Loucy (cell line): ENCODE results near the gene PRSS23.

Experiments used
- H2AFZ ChIP-seq: fragments of 200-600 bp; sonication (generic); 2 replicates; pipeline ENCODE4 v1.6.0; 2016; ENCODE audit warnings: antibody characterized with exemption, mild to moderate bottlenecking, low read length, moderate library complexity
- H3F3A ChIP-seq: fragments of 200-600 bp; 2 replicates; pipeline ENCODE4 v1.6.0; 2016; ENCODE audit warnings: antibody characterized with exemption, low read depth, mild to moderate bottlenecking
- H3K27me3 ChIP-seq: fragments of 200-600 bp; sonication (generic); 2 replicates; pipeline ENCODE4 v1.6.1; 2014; ENCODE audit warnings: low read length, mild to moderate bottlenecking; ENCODE audit not compliant: insufficient read depth, poor library complexity, severe bottlenecking
- H3K36me3 ChIP-seq: fragments of 200-600 bp; sonication (generic); 2 replicates; pipeline ENCODE4 v1.6.1; 2016; ENCODE audit warnings: low read length; ENCODE audit not compliant: insufficient read depth
- H3K4me1 ChIP-seq: fragments of 200-600 bp; sonication (generic); 2 replicates; pipeline ENCODE4 v1.5.1; 2014; ENCODE audit warnings: low read length, mild to moderate bottlenecking; ENCODE audit not compliant: insufficient read depth, poor library complexity, severe bottlenecking
- H3K4me2 ChIP-seq: fragments of 200-600 bp; sonication (generic); 2 replicates; pipeline ENCODE4 v1.6.0; 2014; ENCODE audit warnings: antibody characterized with exemption, low read length, low read depth, mild to moderate bottlenecking; ENCODE audit not compliant: poor library complexity, severe bottlenecking
- H3K4me3 ChIP-seq: fragments of 200-600 bp; sonication (generic); 2 replicates; pipeline ENCODE4 v1.5.1; 2014; ENCODE audit warnings: low read length, mild to moderate bottlenecking, mixed read lengths; ENCODE audit not compliant: poor library complexity, severe bottlenecking
- H3K79me2 ChIP-seq: fragments of 200-600 bp; sonication (generic); 2 replicates; pipeline ENCODE4 v1.6.1; 2014; ENCODE audit warnings: low read length; ENCODE audit not compliant: insufficient read depth
- H3K9ac ChIP-seq: fragments of 200-600 bp; sonication (generic); 2 replicates; pipeline ENCODE4 v1.6.0; 2014; ENCODE audit warnings: mild to moderate bottlenecking, low read depth, low read length, moderate library complexity; ENCODE audit not compliant: poor library complexity, severe bottlenecking
- H3K9me2 ChIP-seq: fragments of 200-600 bp; sonication (generic); replicated peaks from 2 replicates; pipeline ENCODE4 v1.6.1; 2016; ENCODE audit warnings: low read depth, low read length, mixed read lengths
- H3K9me3 ChIP-seq: fragments of 200-600 bp; sonication (generic); 2 replicates; pipeline ENCODE4 v1.6.1; 2014; ENCODE audit warnings: mild to moderate bottlenecking, antibody characterized with exemption, low read length, low read depth; ENCODE audit not compliant: insufficient read depth
- H4K20me1 ChIP-seq: fragments of 200-600 bp; sonication (generic); 2 replicates; pipeline ENCODE4 v1.6.0; 2014; ENCODE audit warnings: antibody characterized with exemption, low read length, mild to moderate bottlenecking; ENCODE audit not compliant: insufficient read depth, poor library complexity, severe bottlenecking
- EZH2phosphoT487 ChIP-seq: fragments of 200-600 bp; IDR thresholded peaks from 2 replicates; pipeline ENCODE4 v1.6.1; 2018; ENCODE audit warnings: antibody characterized with exemption, mild to moderate bottlenecking, moderate library complexity, borderline replicate concordance
- TF ChIP-seq, protein P1 (sequence below): fragments of 200-600 bp; sonication (generic); conservative IDR thresholded peaks from 2 replicates; pipeline ENCODE4 v1.5.1; 2014; ENCODE audit warnings: mild to moderate bottlenecking, antibody characterized with exemption, low read length

PRSS23 gene

DNA sequence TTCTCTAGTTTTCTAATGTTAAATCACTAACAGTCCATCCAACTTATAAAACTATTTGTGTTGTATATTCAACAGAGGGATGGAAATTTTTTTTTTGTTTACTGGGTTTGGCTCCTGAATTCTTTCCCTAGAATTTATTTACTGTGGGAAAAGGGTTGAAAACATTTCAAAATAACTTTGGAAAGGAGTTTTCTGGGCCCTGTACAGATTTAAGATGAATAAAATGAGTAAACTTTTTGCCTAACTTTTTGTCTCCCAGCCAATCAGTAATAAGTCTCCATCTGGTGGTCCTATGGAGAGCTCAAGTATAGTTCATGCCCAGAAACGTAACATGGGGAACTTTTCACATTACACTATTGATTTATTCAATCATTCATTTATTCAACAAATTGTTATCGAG lies 16.7 kb upstream of the PRSS23 start:
- Histone ChIP-seq H3K4me2 (no peak overlapping the region), H4K20me1 (no peaks in the 10 kb centered on the region), H3F3A (no peaks in the 10 kb centered on the region), H3K36me3 (no peaks in the 10 kb centered on the region), H2AFZ (no peak overlapping the region), H3K4me3 (no peak overlapping the region), H3K9me3 (no peaks in the 10 kb centered on the region), H3K9ac (no peak overlapping the region), H3K4me1 (no peaks in the 10 kb centered on the region), H3K79me2 (no peaks in the 10 kb centered on the region), H3K9me2 (no peaks in the 10 kb centered on the region), H3K27me3 (no peaks in the 10 kb centered on the region)
- no peak for TF ChIP-seq EZH2phosphoT487
- TF ChIP-seq, protein P1, sequence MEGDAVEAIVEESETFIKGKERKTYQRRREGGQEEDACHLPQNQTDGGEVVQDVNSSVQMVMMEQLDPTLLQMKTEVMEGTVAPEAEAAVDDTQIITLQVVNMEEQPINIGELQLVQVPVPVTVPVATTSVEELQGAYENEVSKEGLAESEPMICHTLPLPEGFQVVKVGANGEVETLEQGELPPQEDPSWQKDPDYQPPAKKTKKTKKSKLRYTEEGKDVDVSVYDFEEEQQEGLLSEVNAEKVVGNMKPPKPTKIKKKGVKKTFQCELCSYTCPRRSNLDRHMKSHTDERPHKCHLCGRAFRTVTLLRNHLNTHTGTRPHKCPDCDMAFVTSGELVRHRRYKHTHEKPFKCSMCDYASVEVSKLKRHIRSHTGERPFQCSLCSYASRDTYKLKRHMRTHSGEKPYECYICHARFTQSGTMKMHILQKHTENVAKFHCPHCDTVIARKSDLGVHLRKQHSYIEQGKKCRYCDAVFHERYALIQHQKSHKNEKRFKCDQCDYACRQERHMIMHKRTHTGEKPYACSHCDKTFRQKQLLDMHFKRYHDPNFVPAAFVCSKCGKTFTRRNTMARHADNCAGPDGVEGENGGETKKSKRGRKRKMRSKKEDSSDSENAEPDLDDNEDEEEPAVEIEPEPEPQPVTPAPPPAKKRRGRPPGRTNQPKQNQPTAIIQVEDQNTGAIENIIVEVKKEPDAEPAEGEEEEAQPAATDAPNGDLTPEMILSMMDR = 0 out of 2 replicates have a peak, but pooled peaks have one; percentile 14

DNA sequence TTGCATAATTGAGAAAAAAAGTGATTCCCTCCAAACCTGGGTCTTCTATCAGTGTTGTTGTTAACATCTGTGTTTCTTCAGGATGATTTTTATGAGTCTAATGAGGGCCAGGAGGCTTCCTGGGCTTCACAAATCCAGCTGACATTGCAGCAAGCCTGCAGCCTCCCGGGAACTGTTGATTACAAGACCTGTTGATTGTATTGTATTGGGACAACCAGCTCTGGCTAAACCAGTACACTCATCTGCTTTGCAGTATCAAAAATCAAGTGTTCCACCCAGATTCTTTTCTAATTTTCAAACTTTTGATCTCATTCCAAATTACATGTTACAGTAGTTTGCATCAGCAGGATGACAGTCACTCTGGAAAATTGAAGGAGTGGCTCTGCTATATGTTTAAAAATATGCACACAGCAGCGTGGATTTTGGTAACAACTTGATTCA lies 16.1 kb upstream of the PRSS23 start:
- no peak overlapping the region for H3K4me2 ChIP-seq
- no peaks in the 10 kb centered on the region for H3K9me3 ChIP-seq
- H3F3A ChIP-seq = no peaks in the 10 kb centered on the region

DNA sequence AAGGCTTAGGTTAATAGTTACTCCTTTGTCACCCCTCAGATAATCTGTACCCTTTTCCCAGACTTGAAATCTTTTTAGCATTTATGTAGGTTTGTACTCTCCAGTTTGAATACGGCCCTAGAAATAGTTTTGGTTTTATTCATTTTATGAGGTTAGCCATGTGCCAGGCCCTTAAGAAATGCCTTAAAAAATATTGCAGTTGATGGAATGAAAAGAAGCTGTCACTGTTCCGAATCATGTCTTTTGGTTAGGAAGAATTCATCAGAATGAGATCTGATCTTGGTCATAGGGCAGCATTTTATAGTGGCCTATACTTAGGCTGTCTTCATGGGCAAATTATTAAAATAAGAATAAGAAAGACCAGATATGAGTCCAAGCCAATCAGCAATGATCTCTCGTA lies 14.8 kb upstream of the PRSS23 start:
- Histone ChIP-seq H3K9ac (no peak overlapping the region), H3K9me2 (no peaks in the 10 kb centered on the region), H3K4me2 (no peak overlapping the region), H3K9me3 (no peaks in the 10 kb centered on the region), H3K27me3 (no peaks in the 10 kb centered on the region), H3K79me2 (no peaks in the 10 kb centered on the region), H4K20me1 (no peaks in the 10 kb centered on the region), H2AFZ (no peak overlapping the region), H3F3A (no peaks in the 10 kb centered on the region), H3K4me3 (no peak overlapping the region), H3K36me3 (no peaks in the 10 kb centered on the region), H3K4me1 (no peaks in the 10 kb centered on the region)
- TF ChIP-seq, protein P1 = no peak
- TF ChIP-seq EZH2phosphoT487 = no peak

More for the DNA sequence above, 16.1 kb upstream of the PRSS23 start:
- Histone ChIP-seq H3K9me2 (no peaks in the 10 kb centered on the region), H3K79me2 (no peaks in the 10 kb centered on the region), H3K4me3 (no peak overlapping the region), H3K27me3 (no peaks in the 10 kb centered on the region), H3K36me3 (no peaks in the 10 kb centered on the region), H3K9ac (no peak overlapping the region), H4K20me1 (no peaks in the 10 kb centered on the region), H2AFZ (no peak overlapping the region), H3K4me1 (no peaks in the 10 kb centered on the region)
- TF ChIP-seq EZH2phosphoT487 = no peak
- TF ChIP-seq, protein P1 = no peak
